GM18499 (cell line): ENCODE results near the gene GALNT12.

ENCODE experiments used
- ATAC-seq: cut with Tn5 transposase; IDR thresholded peaks from one replicate; pipeline ENCODE4 v1.9.1; 2021; ENCODE audit warnings: moderate number of reproducible peaks; ENCODE audit not compliant: insufficient read depth, unreplicated experiment

The GALNT12 gene

GRCh38 chr9:98892288-98892687 is 84.8 kb downstream of the GALNT12 start:
- ATAC-seq, result no peak

- no peak for ATAC-seq
Observed at GRCh38 chr9:98892690-98893089, 85.2 kb downstream of the GALNT12 start.

GRCh38 chr9:98894171-98894570 is 86.7 kb downstream of the GALNT12 start:
- ATAC-seq, result no peak

- ATAC-seq, result no peak
Observed at GRCh38 chr9:98894761-98895160, 87.3 kb downstream of the GALNT12 start.

- ATAC-seq, result no peak
Observed at GRCh38 chr9:98896632-98897031, 89.2 kb downstream of the GALNT12 start.

GRCh38 chr9:98897745-98898144 is 90.3 kb downstream of the GALNT12 start:
- ATAC-seq, result no peak

GRCh38 chr9:98899408-98900056 is 92.1 kb downstream of the GALNT12 start:
- no peak for ATAC-seq
